ENCODE data around the gene DDR1.

DNA sequence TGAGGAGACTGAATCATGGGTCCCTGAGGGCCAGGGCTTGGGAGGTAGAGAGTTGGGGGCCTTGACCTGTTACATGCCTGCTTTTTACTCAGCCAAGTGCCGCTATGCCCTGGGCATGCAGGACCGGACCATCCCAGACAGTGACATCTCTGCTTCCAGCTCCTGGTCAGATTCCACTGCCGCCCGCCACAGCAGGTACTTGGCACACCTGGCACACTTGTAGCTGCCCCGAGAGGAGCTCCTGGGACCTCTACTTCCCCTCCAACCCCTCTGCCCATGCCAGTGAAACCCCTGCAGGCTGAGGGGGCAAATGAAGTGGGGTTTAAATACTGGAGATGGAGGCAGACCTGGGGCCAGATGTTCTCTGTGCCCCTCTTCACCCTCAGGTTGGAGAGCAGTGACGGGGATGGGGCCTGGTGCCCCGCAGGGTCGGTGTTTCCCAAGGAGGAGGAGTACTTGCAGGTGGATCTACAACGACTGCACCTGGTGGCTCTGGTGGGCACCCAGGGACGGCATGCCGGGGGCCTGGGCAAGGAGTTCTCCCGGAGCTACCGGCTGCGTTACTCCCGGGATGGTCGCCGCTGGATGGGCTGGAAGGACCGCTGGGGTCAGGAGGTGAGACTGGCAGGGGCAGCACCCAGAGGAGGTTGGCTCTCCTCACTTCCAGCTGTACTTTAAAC, 4.6 kb downstream of the DDR1 start:
- TF ChIP-seq, protein P1, sequence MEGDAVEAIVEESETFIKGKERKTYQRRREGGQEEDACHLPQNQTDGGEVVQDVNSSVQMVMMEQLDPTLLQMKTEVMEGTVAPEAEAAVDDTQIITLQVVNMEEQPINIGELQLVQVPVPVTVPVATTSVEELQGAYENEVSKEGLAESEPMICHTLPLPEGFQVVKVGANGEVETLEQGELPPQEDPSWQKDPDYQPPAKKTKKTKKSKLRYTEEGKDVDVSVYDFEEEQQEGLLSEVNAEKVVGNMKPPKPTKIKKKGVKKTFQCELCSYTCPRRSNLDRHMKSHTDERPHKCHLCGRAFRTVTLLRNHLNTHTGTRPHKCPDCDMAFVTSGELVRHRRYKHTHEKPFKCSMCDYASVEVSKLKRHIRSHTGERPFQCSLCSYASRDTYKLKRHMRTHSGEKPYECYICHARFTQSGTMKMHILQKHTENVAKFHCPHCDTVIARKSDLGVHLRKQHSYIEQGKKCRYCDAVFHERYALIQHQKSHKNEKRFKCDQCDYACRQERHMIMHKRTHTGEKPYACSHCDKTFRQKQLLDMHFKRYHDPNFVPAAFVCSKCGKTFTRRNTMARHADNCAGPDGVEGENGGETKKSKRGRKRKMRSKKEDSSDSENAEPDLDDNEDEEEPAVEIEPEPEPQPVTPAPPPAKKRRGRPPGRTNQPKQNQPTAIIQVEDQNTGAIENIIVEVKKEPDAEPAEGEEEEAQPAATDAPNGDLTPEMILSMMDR (IDR thresholded peaks at IDR 0.05; ENCODE audit: insufficient read depth, low read length, poor library complexity, severe bottlenecking): no peak
- TF ChIP-seq EZH2phosphoT487 (conservative IDR thresholded peaks at IDR 0.05; ENCODE audit: low read length): no peak
